Ovary (tissue), 9 donors: Measurements from ENCODE around the gene TYW1. TPM values are rescaled to one million over a fixed set of nuclear protein-coding genes. Genes with fewer than 3 reads are reported as not detected.
"Not testable (repeated sequence)": the region's sequence is repeated elsewhere in the genome, so short reads cannot be mapped to it uniquely, and the experiment has no call there.

Experiments used
- DNase-seq, 5 donors: peaks; one replicate each; pipeline ENCODE4 v3.0.0-alpha.2; 2019 to 2020
- H3K27ac ChIP-seq, 2 donors: fragments of 200-600 bp; one replicate each; pipeline versions ENCODE4 v1.5.1 to v1.8.0; 2019 to 2022
- H3K27me3 ChIP-seq: fragments of 200-600 bp; one replicate; pipeline ENCODE4 v1.8.0; 2022
- H3K36me3 ChIP-seq: fragments of 200-600 bp; sonication (generic); one replicate; pipeline ENCODE4 v1.5.1; 2019
- H3K4me1 ChIP-seq: one replicate; pipeline ENCODE4 v1.8.1; 2013; ENCODE audit warnings: mild to moderate bottlenecking, moderate library complexity; ENCODE audit not compliant: insufficient read depth
- H3K4me3 ChIP-seq: fragments of 200-600 bp; sonication (generic); one replicate; pipeline ENCODE4 v1.5.1; 2017
- H3K9me3 ChIP-seq, 2 donors: fragments of 200-600 bp in 1 of 2; sonication (generic) in 1 of 2; one replicate each; pipeline versions ENCODE4 v1.5.1 to v1.8.1; 2013 to 2019; ENCODE audit warnings: mild to moderate bottlenecking in 1 of 2, moderate library complexity in 1 of 2
- EP300 ChIP-seq: sonication (generic); formaldehyde crosslinking; IDR thresholded peaks from one replicate; pipeline ENCODE4 v1.6.1; 2017; ENCODE audit warnings: antibody characterized with exemption
- POLR2A ChIP-seq: fragments of 450-650 bp; IDR thresholded peaks from one replicate; pipeline ENCODE4 v1.6.1; 2017; ENCODE audit warnings: antibody characterized with exemption, mild to moderate bottlenecking, moderate library complexity
- WGBS, 3 donors: extraction: QIAGEN DNeasy Blood & Tissue Kit in 1 of 3; methylation state at CpG; one replicate each; pipeline versions ENCODE4 v1.1.5 to v1.1.7; 2013 to 2017; 5-methylcytosine and 5-hydroxymethylcytosine counted together
- intact Hi-C, 4 donors: fragments of 100-400 bp; cut with DNase I; formaldehyde crosslinking; loops; one replicate each; pipeline versions ENCODE4 v1.11.0 to v1.15.1; 2022 to 2023
- polyA plus RNA-seq, 2 donors: library from polyadenylated mRNA; stranded (reverse); fragments of 200-250 nt in 1 of 2; fragments of 350-450 nt in 1 of 2; fragmentation: Illumina TruSeq in 1 of 2; extraction: RNeasy Lipid Tissue Mini Kit (QIAGEN cat#74804) in 1 of 2; gene quantifications; one replicate each; pipeline ENCODE4 v1.2.3, GENCODE V29; 2013 to 2014
- total RNA-seq, 7 donors: library from RNA; depleted of rRNA in 2 of 7; stranded (reverse); fragments of >200 nt in 2 of 7; fragmentation: NEBNext Ultra II Directional in 3 of 7; extraction: Animal tissue kit (Norgen Biotek cat#: 25700) in 3 of 7; gene quantifications; one replicate each; pipeline versions ENCODE4 v1.1.0 to v1.2.4, GENCODE V29; 2016 to 2023
- TF ChIP-seq, protein P1 (sequence below), 3 donors: fragments of 450-650 bp in 2 of 3; fragments of 200-600 bp in 1 of 3; IDR thresholded peaks; one replicate each; pipeline versions ENCODE4 v1.5.1 to v1.8.0; 2016 to 2022; ENCODE audit warnings: antibody characterized with exemption in 3 of 3, mild to moderate bottlenecking in 1 of 3
- donor health status: DM: no; HTN: no; CAD: no; lungs with moderate emphysema.
- donor health status: DM: no; HTN: no; CAD: no.
- donor health status: Bipolar disorder and iron deficiency.
- donor health status: DM: yes; HTN: yes; CAD: no.
- donor health status: DM: no; HTN: no; CAD: no.
- donor health status: DM: yes; HTN: yes; CAD: no.

TYW1 gene
- total and polyA plus RNA-seq, 9 donors, result 17.3 to 45.6 (median 22.4) TPM

DNA sequence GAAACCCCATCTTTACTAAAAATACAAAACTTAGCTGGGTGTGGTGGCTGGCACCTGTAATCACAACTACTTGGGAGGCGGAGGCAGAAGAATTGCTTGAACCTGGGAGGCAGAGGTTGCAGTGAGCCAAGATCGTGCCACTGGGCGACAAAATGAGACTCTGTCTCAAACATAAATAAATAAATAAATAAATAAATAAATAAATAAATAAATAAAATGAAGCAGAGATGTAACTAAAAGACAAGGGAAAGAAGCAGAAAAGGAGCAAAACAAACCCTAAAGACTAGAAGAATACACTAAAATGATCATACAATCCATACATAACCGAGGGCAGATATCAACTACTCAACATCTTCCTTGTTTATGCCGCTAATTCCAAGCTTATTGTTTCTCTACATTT is 209.8 kb downstream of the TYW1 start:
- Histone ChIP-seq H3K36me3 (no peaks in the 10 kb centered on the region), H3K4me1 (no peaks in the 10 kb centered on the region), H3K27ac (no peak overlapping the region), H3K27me3 (no peaks in the 10 kb centered on the region), H3K4me3 (no peak overlapping the region), H3K9me3 (no peaks in the 10 kb centered on the region)
- 89 to 98% (median 97%) methylated on average over 5 of the region's 5 CpGs for WGBS, 3 donors
- DNase-seq, result no peak
- TF ChIP-seq EP300 (no peak), POLR2A (no peak)
- TF ChIP-seq, protein P1, sequence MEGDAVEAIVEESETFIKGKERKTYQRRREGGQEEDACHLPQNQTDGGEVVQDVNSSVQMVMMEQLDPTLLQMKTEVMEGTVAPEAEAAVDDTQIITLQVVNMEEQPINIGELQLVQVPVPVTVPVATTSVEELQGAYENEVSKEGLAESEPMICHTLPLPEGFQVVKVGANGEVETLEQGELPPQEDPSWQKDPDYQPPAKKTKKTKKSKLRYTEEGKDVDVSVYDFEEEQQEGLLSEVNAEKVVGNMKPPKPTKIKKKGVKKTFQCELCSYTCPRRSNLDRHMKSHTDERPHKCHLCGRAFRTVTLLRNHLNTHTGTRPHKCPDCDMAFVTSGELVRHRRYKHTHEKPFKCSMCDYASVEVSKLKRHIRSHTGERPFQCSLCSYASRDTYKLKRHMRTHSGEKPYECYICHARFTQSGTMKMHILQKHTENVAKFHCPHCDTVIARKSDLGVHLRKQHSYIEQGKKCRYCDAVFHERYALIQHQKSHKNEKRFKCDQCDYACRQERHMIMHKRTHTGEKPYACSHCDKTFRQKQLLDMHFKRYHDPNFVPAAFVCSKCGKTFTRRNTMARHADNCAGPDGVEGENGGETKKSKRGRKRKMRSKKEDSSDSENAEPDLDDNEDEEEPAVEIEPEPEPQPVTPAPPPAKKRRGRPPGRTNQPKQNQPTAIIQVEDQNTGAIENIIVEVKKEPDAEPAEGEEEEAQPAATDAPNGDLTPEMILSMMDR (IDR thresholded peaks at IDR 0.05), result no peak
- intact Hi-C loops, result no loop called here

GRCh38 chr7:67208656-67209055 is 212.0 kb downstream of the TYW1 start:
- DNase-seq, H3K27me3 ChIP-seq, intact Hi-C loops, H3K27ac ChIP-seq, H3K9me3 ChIP-seq, H3K36me3 ChIP-seq, H3K4me1 ChIP-seq, H3K4me3 ChIP-seq: not testable (repeated sequence)
- 81 to 83% (median 82%) methylated on average over 4 of the region's 4 CpGs for WGBS, 3 donors

DNA sequence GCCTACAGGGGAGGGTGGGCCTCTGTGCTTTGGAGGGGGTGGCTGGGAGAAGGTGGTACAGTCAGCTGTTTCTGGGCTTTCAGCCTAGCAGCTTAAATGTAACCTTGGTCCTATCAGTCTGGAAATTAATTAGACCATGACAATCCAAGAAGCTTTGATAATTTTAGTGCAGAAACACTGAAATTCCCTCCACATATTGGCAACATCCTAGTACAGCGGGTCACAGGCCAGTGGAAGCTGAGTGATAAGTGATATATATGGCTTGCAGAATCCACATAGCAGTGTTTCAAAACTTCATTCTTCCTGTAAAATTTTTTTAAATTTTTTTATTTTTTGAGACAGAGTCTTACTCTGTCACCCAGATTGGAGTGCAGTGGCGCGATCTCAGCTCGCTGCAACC is 212.6 kb downstream of the TYW1 start:
- Histone ChIP-seq H3K4me3 (no peak overlapping the region), H3K27me3 (no peaks in the 10 kb centered on the region), H3K36me3 (no peaks in the 10 kb centered on the region), H3K27ac (no peak overlapping the region), H3K9me3 (no peaks in the 10 kb centered on the region), H3K4me1 (no peaks in the 10 kb centered on the region)
- DNase-seq, result no peak
- WGBS, 3 donors, result 83 to 91% (median 89%) methylated on average over 4 of the region's 4 CpGs
- intact Hi-C loops, result no loop called here
- TF ChIP-seq POLR2A, result no peak
- TF ChIP-seq EP300, result no peak

- TF ChIP-seq, protein P1 (IDR thresholded peaks at IDR 0.05), result no peak
- no peak for TF ChIP-seq EP300
- TF ChIP-seq POLR2A, result no peak
These were observed 213.9 kb downstream of the TYW1 start for GRCh38 chr7:67210567-67210966.

GRCh38 chr7:67211650-67212330 is 215.2 kb downstream of the TYW1 start:
- H3K27ac ChIP-seq, H3K9me3 ChIP-seq, DNase-seq, H3K36me3 ChIP-seq, H3K4me1 ChIP-seq, intact Hi-C loops, H3K27me3 ChIP-seq, H3K4me3 ChIP-seq: not testable (repeated sequence)
- 82 to 93% (median 92%) methylated on average over 10 of the region's 10 CpGs for whole genome bisulfite sequencing, 3 donors

More at GRCh38 chr7:67210567-67210966, 213.9 kb downstream of the TYW1 start:
- 91 to 94% (median 91%) methylated on average over 7 of the region's 7 CpGs for WGBS, 3 donors
- H3K27ac ChIP-seq, result no peak overlapping the region
- H3K4me1 ChIP-seq, result no peaks in the 10 kb centered on the region
- no peak for DNase-seq
- H3K4me3 ChIP-seq, result no peak overlapping the region
- H3K9me3 ChIP-seq, result no peaks in the 10 kb centered on the region
- H3K36me3 ChIP-seq, result no peaks in the 10 kb centered on the region
- intact Hi-C loops, result no loop called here
- no peaks in the 10 kb centered on the region for H3K27me3 ChIP-seq

GRCh38 chr7:67213038-67213437 is 216.4 kb downstream of the TYW1 start:
- H3K36me3 ChIP-seq, H3K9me3 ChIP-seq, H3K4me3 ChIP-seq, intact Hi-C loops, H3K27ac ChIP-seq, H3K27me3 ChIP-seq, DNase-seq, H3K4me1 ChIP-seq: not testable (repeated sequence)
- WGBS, 3 donors, result 93 to 97% (median 94%) methylated on average over 7 of the region's 7 CpGs

DNA sequence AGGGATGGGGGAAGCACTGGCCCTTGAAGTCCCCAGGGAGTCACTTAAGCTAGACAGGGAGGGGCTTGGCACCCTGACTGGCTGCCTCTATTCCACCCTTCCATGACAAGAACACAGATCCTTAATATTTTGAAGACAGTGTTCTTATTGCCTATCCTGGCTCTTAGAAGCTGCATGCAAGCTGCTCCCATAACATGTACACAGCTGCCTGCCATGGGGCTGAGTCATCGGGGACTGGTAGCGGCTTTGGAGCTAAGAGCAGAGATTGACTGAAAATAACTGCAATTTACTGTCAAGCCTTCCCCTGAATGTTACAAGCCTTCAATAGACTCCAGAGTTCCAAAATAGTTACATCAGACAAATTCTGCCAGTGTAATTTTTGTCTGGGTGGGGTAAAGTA is 226.9 kb downstream of the TYW1 start:
- not testable (repeated sequence) for DNase-seq
- 57 to 86% (median 62%) methylated on average over 2 of the region's 2 CpGs for WGBS, 3 donors

DNA sequence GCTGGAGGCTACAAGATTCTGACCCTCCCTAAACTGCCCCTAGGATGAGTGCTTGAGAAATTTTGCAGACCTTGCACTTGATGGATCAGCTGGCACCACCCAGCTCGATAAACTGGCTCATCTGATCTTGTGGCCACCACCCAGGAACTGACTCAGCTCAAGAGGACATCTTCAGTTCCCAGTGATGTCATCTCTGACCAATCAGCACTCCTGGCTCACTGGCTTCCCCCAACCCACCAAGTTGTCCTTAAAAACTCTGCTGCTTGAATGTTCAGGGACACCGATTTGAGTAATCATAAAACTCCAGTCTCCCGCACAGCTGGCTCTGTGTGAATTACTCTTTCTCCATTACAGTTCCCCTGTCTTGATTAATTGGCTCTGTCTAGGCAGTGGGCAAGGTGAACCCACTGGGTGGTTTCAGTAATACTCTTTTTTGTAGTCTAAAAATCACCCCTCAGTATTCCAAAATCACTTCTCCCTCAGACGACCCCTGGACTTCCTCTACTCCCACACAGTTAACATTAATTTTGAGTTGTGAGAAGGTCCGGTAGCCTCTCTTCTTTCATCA is 229.8 kb downstream of the TYW1 start:
- H3K36me3 ChIP-seq, H3K27me3 ChIP-seq, DNase-seq, H3K4me1 ChIP-seq, intact Hi-C loops, H3K4me3 ChIP-seq, H3K9me3 ChIP-seq, H3K27ac ChIP-seq: not testable (repeated sequence)
- WGBS, 3 donors, result 36 to 57% (median 46%) methylated on average over 5 of the region's 5 CpGs

More for the DNA sequence above, 226.9 kb downstream of the TYW1 start:
- H3K9me3 ChIP-seq, H3K27me3 ChIP-seq, H3K4me1 ChIP-seq, H3K36me3 ChIP-seq, H3K27ac ChIP-seq, intact Hi-C loops, H3K4me3 ChIP-seq: not testable (repeated sequence)

DNA sequence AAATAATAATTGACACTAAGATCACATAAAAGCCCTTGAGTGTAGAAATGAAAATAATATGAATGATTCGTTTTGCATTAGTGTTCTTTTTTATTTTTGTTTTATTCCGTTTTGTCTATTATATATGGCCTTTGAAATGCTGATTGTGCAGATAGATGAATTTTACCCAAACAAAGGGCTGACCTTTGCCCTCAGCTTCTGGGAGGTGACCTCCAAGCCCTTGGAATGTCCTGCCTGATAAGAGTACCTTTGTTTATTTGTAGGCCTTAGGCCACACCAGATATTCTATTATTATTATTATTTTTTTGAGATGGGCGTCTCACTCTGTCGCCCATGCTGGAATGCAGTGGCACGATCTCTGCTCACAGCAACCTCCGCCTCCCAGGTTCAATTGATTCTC is 230.3 kb downstream of the TYW1 start:
- 78 to 87% (median 84%) methylated on average over 6 of the region's 6 CpGs for WGBS, 3 donors
- H3K27me3 ChIP-seq, intact Hi-C loops, H3K36me3 ChIP-seq, H3K9me3 ChIP-seq, H3K4me1 ChIP-seq, DNase-seq, H3K4me3 ChIP-seq, H3K27ac ChIP-seq: not testable (repeated sequence)

GRCh38 chr7:67229018-67229417 is 232.4 kb downstream of the TYW1 start:
- 91 to 95% (median 92%) methylated on average over 9 of the region's 9 CpGs for WGBS, 3 donors
- intact Hi-C loops, H3K9me3 ChIP-seq, H3K4me1 ChIP-seq, H3K27ac ChIP-seq, H3K4me3 ChIP-seq, H3K27me3 ChIP-seq, H3K36me3 ChIP-seq, DNase-seq: not testable (repeated sequence)
